Liver (tissue), 3 donors: ENCODE measurements around the gene SUCLA2.

ENCODE experiments used
- FOXA1 ChIP-seq: IDR thresholded peaks from 2 replicates; pipeline ENCODE4 v1.6.1; 2016; ENCODE audit warnings: antibody characterized with exemption
- FOXA2 ChIP-seq: IDR thresholded peaks from 2 replicates; pipeline ENCODE4 v1.6.1; 2016; ENCODE audit warnings: antibody characterized with exemption
- GABPA ChIP-seq, 2 donors: IDR thresholded peaks in 1 of 2; conservative IDR thresholded peaks in 1 of 2; 2 replicates each; pipeline ENCODE4 v1.6.1; 2016; ENCODE audit warnings: antibody characterized with exemption in 2 of 2, mild to moderate bottlenecking in 1 of 2, moderate library complexity in 1 of 2
- HNF4A ChIP-seq, 2 donors: conservative IDR thresholded peaks; 2 replicates each; pipeline ENCODE4 v1.6.1; 2016; ENCODE audit warnings: antibody characterized with exemption in 2 of 2, mild to moderate bottlenecking in 2 of 2
- HNF4G ChIP-seq: IDR thresholded peaks from 2 replicates; pipeline ENCODE4 v1.6.1; 2016; ENCODE audit warnings: antibody characterized with exemption
- JUND ChIP-seq, 2 donors: IDR thresholded peaks; 2 replicates each; pipeline ENCODE4 v1.6.1; 2016; ENCODE audit warnings: antibody characterized with exemption in 2 of 2
- NR2F2 ChIP-seq: IDR thresholded peaks from 2 replicates; pipeline ENCODE4 v1.6.1; 2016; ENCODE audit warnings: antibody characterized with exemption
- RAD21 ChIP-seq, 2 donors: IDR thresholded peaks; 2 replicates each; pipeline ENCODE4 v1.6.1; 2016; ENCODE audit warnings: antibody characterized with exemption in 2 of 2, mild to moderate bottlenecking in 2 of 2
- TAF1 ChIP-seq: conservative IDR thresholded peaks from 2 replicates; pipeline ENCODE4 v1.6.1; 2016; ENCODE audit warnings: antibody characterized with exemption, mild to moderate bottlenecking
- YY1 ChIP-seq: IDR thresholded peaks from 2 replicates; pipeline ENCODE4 v1.6.1; 2016; ENCODE audit warnings: antibody characterized with exemption, mild to moderate bottlenecking
- TF ChIP-seq, protein P1 (sequence below): fragments of 150-350 bp; IDR thresholded peaks from 2 replicates; pipeline ENCODE4 v1.5.1; 2017; ENCODE audit warnings: improper control_type of control experiment, low read depth, low read length; ENCODE audit not compliant: missing input control
- TF ChIP-seq, protein P2 (sequence below): IDR thresholded peaks from 2 replicates; pipeline ENCODE4 v1.6.1; 2016; ENCODE audit warnings: antibody characterized with exemption, mild to moderate bottlenecking
- TF ChIP-seq, protein P3 (sequence below): IDR thresholded peaks from 2 replicates; pipeline ENCODE4 v1.6.1; 2016; ENCODE audit warnings: antibody characterized with exemption
- donor health status: healthy.
- donor health status: healthy.

DNA sequence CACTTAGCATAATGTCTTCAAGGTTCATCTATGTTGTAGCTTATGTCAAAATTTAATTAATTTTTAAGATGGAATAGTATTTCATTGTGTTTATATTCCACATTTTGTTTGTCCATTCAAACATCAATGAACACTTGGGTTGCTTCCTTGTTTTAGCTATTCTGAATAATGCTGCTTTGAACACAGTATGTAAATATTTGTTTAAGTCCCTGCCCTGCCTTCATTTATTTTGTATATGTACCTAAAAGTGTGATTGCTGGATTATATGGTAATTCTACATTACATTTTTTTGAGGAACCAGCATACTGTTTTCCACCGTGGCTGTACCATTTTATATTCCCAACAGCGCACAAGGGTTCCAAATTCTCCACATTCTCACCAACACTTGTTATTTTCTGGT, 17.6 kb upstream of the SUCLA2 start:
- TF ChIP-seq, protein P1, sequence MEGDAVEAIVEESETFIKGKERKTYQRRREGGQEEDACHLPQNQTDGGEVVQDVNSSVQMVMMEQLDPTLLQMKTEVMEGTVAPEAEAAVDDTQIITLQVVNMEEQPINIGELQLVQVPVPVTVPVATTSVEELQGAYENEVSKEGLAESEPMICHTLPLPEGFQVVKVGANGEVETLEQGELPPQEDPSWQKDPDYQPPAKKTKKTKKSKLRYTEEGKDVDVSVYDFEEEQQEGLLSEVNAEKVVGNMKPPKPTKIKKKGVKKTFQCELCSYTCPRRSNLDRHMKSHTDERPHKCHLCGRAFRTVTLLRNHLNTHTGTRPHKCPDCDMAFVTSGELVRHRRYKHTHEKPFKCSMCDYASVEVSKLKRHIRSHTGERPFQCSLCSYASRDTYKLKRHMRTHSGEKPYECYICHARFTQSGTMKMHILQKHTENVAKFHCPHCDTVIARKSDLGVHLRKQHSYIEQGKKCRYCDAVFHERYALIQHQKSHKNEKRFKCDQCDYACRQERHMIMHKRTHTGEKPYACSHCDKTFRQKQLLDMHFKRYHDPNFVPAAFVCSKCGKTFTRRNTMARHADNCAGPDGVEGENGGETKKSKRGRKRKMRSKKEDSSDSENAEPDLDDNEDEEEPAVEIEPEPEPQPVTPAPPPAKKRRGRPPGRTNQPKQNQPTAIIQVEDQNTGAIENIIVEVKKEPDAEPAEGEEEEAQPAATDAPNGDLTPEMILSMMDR: no peak
- TF ChIP-seq GABPA (IDR thresholded peaks at IDR 0.05 in 1 of 2, conservative IDR thresholded peaks at IDR 0.05 in 1 of 2): no peak
- TF ChIP-seq, protein P2, sequence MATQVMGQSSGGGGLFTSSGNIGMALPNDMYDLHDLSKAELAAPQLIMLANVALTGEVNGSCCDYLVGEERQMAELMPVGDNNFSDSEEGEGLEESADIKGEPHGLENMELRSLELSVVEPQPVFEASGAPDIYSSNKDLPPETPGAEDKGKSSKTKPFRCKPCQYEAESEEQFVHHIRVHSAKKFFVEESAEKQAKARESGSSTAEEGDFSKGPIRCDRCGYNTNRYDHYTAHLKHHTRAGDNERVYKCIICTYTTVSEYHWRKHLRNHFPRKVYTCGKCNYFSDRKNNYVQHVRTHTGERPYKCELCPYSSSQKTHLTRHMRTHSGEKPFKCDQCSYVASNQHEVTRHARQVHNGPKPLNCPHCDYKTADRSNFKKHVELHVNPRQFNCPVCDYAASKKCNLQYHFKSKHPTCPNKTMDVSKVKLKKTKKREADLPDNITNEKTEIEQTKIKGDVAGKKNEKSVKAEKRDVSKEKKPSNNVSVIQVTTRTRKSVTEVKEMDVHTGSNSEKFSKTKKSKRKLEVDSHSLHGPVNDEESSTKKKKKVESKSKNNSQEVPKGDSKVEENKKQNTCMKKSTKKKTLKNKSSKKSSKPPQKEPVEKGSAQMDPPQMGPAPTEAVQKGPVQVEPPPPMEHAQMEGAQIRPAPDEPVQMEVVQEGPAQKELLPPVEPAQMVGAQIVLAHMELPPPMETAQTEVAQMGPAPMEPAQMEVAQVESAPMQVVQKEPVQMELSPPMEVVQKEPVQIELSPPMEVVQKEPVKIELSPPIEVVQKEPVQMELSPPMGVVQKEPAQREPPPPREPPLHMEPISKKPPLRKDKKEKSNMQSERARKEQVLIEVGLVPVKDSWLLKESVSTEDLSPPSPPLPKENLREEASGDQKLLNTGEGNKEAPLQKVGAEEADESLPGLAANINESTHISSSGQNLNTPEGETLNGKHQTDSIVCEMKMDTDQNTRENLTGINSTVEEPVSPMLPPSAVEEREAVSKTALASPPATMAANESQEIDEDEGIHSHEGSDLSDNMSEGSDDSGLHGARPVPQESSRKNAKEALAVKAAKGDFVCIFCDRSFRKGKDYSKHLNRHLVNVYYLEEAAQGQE: no peak
- TF ChIP-seq, protein P3, sequence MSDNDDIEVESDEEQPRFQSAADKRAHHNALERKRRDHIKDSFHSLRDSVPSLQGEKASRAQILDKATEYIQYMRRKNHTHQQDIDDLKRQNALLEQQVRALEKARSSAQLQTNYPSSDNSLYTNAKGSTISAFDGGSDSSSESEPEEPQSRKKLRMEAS: no peak
- no peak for TF ChIP-seq HNF4A (conservative IDR thresholded peaks at IDR 0.05)
- TF ChIP-seq TAF1: no peak
- no peak for TF ChIP-seq RAD21 (IDR thresholded peaks at IDR 0.05)
- TF ChIP-seq YY1: no peak
- no peak for TF ChIP-seq JUND (IDR thresholded peaks at IDR 0.05)
- TF ChIP-seq NR2F2: no peak
- no peak for TF ChIP-seq FOXA2
- TF ChIP-seq FOXA1: no peak
- TF ChIP-seq HNF4G: no peak
